Activated naive CD4-positive, alpha-beta T cell treated with anti-CD3 and anti-CD28 coated beads, Interleukin-2, amount 10 ng/mL, durations not matched to agents 7 days and 5 days (primary cell): Measurements from ENCODE around the gene DDAH2.
"Not testable (repeated sequence)": the region's sequence is repeated elsewhere in the genome, so short reads cannot be mapped to it uniquely, and the experiment has no call there.

ENCODE experiments used
- CTCF ChIA-PET: fragments of 350-600 bp; sonication (Branson Sonifier 250); formaldehyde crosslinking; loops from one replicate; lab custom pipeline; 2021; ENCODE audit warnings: antibody characterized with exemption; lab: Charles Lee
- DNase-seq: peaks from one replicate; pipeline ENCODE4 v3.0.0-alpha.2; 2020
- H3K27ac Mint-ChIP-seq: one replicate; pipeline ENCODE4 v1.8.0; 2021; ENCODE audit warnings: mild to moderate bottlenecking, moderate library complexity, mixed read lengths
- H3K27me3 Mint-ChIP-seq: one replicate; pipeline ENCODE4 v1.8.0; 2021; ENCODE audit warnings: mild to moderate bottlenecking, mixed read lengths
- H3K36me3 Mint-ChIP-seq: one replicate; pipeline ENCODE4 v1.8.0; 2021; ENCODE audit warnings: mixed read lengths
- H3K4me1 Mint-ChIP-seq: one replicate; pipeline ENCODE4 v1.8.0; 2021; ENCODE audit warnings: mixed read lengths
- H3K4me3 Mint-ChIP-seq: one replicate; pipeline ENCODE4 v1.8.0; 2021; ENCODE audit warnings: mild to moderate bottlenecking, moderate library complexity, mixed read lengths
- H3K9me3 Mint-ChIP-seq: one replicate; pipeline ENCODE4 v1.8.0; 2021; ENCODE audit warnings: mixed read lengths

The DDAH2 gene

DNA sequence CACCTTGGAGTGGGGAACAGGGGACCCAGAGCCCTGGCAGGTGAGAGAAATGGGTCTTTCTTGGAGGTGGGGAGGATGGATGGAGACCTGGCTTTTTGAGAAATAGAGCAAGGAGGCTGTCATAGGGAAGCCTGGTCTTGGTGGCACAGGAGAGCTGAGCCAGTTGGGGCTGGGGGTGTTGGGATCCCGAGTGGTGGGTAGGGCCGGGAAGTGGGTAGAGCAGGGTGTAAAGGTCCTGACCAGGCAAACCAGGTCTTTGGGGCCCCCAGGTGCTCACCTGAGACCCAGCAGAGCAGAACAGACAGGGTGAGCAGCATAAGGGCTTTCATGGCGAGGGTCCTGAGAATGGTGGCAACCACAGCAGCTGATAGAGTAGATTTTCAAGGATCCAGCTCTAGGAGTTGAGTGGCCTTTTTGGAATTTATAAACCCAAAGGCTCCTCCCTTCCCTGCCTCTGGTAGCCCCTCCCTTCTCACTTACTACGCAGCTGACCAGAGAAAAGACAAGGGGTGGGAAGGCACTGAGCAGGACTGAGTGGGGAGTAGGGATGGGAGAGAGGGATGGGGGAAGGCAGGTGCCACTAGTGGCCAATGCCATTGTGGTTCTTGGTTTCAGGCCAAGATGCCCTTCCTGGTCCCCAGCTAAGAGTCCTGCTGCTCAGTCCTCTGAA, 7.6 kb downstream of the DDAH2 start, which contains the start of gene LY6G6C:
Gene LY6G6C, minus strand, starts transcription at position 396 of the 670 bp plus-strand sequence. Its CDS starts 67 bp downstream, at position 329.
- DNase-seq, result no peak
- H3K27ac Mint-ChIP-seq, result no peak within 1 kb of the TSS
- no peaks in the 10 kb centered on the region for H3K9me3 Mint-ChIP-seq
- peaks cover 30% of the 10 kb centered on the region for H3K27me3 Mint-ChIP-seq
- CTCF ChIA-PET, result interaction anchor here (1.3 kb wide), 1 partner anchor 49 kb away, joined by 3 read pairs; no protein-coding TSS in a partner anchor
- peaks cover 22% of the 10 kb centered on the region for H3K4me1 Mint-ChIP-seq
- H3K36me3 Mint-ChIP-seq, result peaks cover 8% of the 10 kb centered on the region
- H3K4me3 Mint-ChIP-seq, result no peak within 1 kb of the TSS

DNA sequence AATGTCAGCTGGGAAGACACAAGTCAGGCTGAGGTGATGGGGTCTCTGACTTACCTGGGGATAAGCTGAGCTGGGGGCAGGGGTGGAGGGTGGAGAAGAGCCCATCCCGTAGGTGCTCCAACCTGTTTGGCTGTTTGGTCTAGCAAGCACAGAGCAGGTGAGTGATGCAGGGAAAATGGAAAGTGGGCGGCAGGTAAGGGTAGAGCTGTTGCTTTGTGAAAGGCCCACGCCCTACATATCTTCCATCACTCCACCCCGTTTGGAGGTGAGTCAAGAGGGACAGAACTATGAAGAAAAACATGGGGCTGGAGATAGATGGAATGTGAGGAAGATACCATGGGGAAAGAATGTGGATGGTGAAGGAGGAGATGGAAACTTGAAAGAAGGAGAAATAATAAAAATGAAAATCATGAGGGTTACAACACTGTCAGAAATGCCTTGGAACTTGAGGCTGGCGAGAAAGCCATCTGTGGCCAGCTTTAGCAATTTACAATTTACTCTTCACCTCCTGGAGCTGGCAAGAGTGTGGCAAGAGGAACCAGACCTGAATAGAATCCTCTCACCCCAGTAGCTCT, 8.8 kb downstream of the DDAH2 start:
- Mint-ChIP-seq H3K27me3 (peaks cover 30% of the 10 kb centered on the region), H3K9me3 (no peaks in the 10 kb centered on the region), H3K27ac (no peak overlapping the region), H3K4me1 (peaks cover 11% of the 10 kb centered on the region), H3K36me3 (no peaks in the 10 kb centered on the region), H3K4me3 (no peak overlapping the region)
- CTCF ChIA-PET, result no interaction called here
- DNase-seq, result no peak

- H3K27me3 Mint-ChIP-seq, result peaks cover 39% of the 10 kb centered on the region
- CTCF ChIA-PET, result no interaction called here
- DNase-seq, result no peak
- peaks cover 12% of the 10 kb centered on the region for H3K4me1 Mint-ChIP-seq
- H3K4me3 Mint-ChIP-seq, result no peak overlapping the region
- H3K27ac Mint-ChIP-seq, result no peak overlapping the region
- no peaks in the 10 kb centered on the region for H3K36me3 Mint-ChIP-seq
- no peaks in the 10 kb centered on the region for H3K9me3 Mint-ChIP-seq
These were observed 10.1 kb downstream of the DDAH2 start for GRCh38 chr6:31719001-31719400.

GRCh38 chr6:31718265-31718664, 10.8 kb downstream of the DDAH2 start:
- H3K27ac Mint-ChIP-seq, result no peak overlapping the region
- no peaks in the 10 kb centered on the region for H3K36me3 Mint-ChIP-seq
- H3K4me1 Mint-ChIP-seq, result peaks cover 9% of the 10 kb centered on the region
- peaks cover 46% of the 10 kb centered on the region for H3K27me3 Mint-ChIP-seq
- no peak overlapping the region for H3K4me3 Mint-ChIP-seq
- no peaks in the 10 kb centered on the region for H3K9me3 Mint-ChIP-seq
- CTCF ChIA-PET, result no interaction called here
- DNase-seq, result no peak

DNA sequence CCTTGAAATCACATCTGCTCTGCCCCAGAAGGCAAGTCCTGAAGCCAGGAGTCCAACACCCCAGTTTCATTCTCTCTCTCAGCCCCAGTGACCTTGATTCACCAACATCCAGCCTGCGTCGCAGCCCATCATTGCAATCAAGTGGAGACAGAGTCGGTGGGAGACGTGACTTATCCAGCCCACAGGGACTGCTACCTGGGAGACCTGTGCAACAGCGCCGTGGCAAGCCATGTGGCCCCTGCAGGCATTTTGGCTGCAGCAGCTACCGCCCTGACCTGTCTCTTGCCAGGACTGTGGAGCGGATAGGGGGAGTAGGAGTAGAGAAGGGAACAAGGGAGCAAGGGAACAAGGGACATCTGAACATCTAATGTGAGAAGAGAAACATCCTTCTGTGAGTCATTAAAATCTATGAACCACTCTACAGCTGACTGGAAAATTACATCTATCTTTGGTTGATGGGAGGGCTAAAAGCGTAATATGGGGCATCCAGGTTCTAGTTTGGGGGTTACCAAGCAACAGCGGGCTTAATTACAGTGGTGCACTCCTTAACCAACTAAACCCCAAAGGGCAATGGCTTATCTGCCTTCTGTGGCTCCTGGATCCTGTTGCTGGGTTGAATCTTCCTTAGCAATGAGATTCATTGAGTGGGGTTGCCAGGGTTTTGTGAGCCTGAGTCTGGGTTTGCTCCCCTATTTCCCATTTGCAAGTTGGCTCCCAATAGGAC, 11.4 kb downstream of the DDAH2 start:
- H3K27ac Mint-ChIP-seq, result peak overlapping the region; percentile 50
- no peaks in the 10 kb centered on the region for H3K9me3 Mint-ChIP-seq
- peaks cover 7% of the 10 kb centered on the region for H3K4me1 Mint-ChIP-seq
- no peak for DNase-seq
- H3K27me3 Mint-ChIP-seq, result peaks cover 52% of the 10 kb centered on the region
- no peaks in the 10 kb centered on the region for H3K36me3 Mint-ChIP-seq
- H3K4me3 Mint-ChIP-seq, result no peak overlapping the region
- CTCF ChIA-PET, result no interaction called here

DNA sequence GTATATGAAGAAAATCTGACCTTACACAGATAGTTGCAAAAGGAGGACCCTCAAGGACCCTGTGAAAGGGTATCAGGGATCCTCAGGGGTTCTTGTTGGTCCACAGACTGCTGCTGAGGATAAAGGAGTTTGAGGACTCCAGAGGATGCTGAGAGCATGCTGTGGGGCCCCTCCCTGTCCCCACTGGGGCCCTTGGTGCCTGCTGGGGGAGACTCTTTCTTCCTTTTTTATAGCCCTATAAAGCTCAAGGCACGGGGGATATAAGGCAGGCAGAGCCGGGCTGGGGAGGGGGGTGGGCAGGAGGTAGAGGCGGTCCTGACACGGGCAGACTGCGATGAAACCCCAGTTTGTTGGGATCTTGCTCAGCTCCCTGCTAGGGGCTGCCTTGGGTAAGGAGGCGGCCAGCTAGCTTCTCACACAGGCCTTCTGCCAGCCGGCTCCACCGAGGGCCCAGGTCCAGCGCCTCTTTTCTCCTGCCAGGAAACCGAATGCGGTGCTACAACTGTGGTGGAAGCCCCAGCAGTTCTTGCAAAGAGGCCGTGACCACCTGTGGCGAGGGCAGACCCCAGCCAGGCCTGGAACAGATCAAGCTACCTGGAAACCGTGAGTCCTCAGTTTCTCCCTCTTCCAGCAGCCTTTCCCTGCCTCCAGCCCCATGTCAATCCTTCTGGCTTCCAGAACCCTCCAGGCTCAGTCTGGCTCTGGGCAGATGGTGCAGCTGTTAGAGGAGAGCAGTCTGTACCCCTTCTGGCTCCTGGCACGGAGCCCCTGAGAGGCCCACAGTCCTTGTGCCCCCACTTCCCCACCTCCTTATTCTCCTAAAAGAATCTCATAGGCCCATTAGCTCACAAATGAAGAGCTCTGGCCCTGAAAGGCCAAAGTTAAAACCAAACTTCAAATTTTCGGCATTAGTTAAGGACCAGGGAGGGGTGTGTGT, 13.8 kb downstream of the DDAH2 start, which contains the start of gene LY6G6D:
Gene LY6G6D, plus strand, starts transcription at position 327 of the 937 bp plus-strand sequence. Its CDS starts 8 bp downstream, at position 335.
- Mint-ChIP-seq H3K27me3 (peaks cover 56% of the 10 kb centered on the region), H3K9me3 (no peaks in the 10 kb centered on the region), H3K4me3 (no peak within 1 kb of the TSS), H3K36me3 (no peaks in the 10 kb centered on the region), H3K27ac (no peak within 1 kb of the TSS), H3K4me1 (peaks cover 26% of the 10 kb centered on the region)
- DNase-seq, result no peak
- CTCF ChIA-PET, result no interaction called here

GRCh38 chr6:31713991-31714684, 15.0 kb downstream of the DDAH2 start:
- Mint-ChIP-seq H3K27ac (no peak overlapping the region), H3K9me3 (no peaks in the 10 kb centered on the region), H3K27me3 (peaks cover 56% of the 10 kb centered on the region), H3K4me1 (peaks cover 27% of the 10 kb centered on the region), H3K4me3 (no peak overlapping the region), H3K36me3 (no peaks in the 10 kb centered on the region)
- CTCF ChIA-PET, result no interaction called here
- DNase-seq, result no peak

DNA sequence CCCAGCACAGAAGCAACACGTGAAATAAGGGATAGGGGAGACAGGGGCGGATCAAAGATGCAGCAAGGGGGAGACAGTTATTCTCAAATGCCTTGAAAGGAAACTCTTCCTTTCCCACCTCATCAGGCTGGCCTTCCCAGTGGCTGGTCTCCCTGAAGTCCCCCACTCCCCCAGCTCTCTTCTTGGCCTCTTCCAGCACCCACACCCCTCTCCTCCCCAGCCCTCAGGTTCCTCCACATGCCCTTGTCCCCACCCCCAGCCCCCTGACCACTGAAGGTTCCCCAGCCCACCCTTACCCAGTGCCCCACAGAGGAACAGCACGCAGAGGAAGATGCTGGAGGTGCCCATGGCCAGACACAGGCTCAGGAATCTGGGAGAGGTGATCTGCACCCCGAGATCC, 15.6 kb downstream of the DDAH2 start:
- no peak overlapping the region for H3K27ac Mint-ChIP-seq
- no peak overlapping the region for H3K4me3 Mint-ChIP-seq
- no peaks in the 10 kb centered on the region for H3K9me3 Mint-ChIP-seq
- CTCF ChIA-PET, result no interaction called here
- no peaks in the 10 kb centered on the region for H3K36me3 Mint-ChIP-seq
- peaks cover 56% of the 10 kb centered on the region for H3K27me3 Mint-ChIP-seq
- H3K4me1 Mint-ChIP-seq, result peaks cover 27% of the 10 kb centered on the region
- DNase-seq, result no peak

- Mint-ChIP-seq H3K36me3 (no peaks in the 10 kb centered on the region), H3K4me1 (peaks cover 27% of the 10 kb centered on the region), H3K27ac (peak overlapping the region; percentile 75), H3K27me3 (peaks cover 57% of the 10 kb centered on the region), H3K9me3 (no peaks in the 10 kb centered on the region), H3K4me3 (no peak overlapping the region)
- CTCF ChIA-PET, result interaction anchor here (1.4 kb wide), 1 partner anchor 79 kb away, joined by 5 read pairs; no protein-coding TSS in a partner anchor
- DNase-seq, result peak; percentile 45
These were observed 16.8 kb downstream of the DDAH2 start for GRCh38 chr6:31712296-31712695.

GRCh38 chr6:31711233-31711632, 17.9 kb downstream of the DDAH2 start:
- H3K4me1 Mint-ChIP-seq, result peaks cover 27% of the 10 kb centered on the region
- CTCF ChIA-PET, result interaction anchor here (1.4 to 1.8 kb wide), 2 partner anchors 19 to 80 kb away, joined by 4 to 5 read pairs; no protein-coding TSS in a partner anchor
- H3K27ac Mint-ChIP-seq, result peak overlapping the region; percentile 58
- DNase-seq, result no peak
- H3K27me3 Mint-ChIP-seq, result peaks cover 66% of the 10 kb centered on the region
- no peaks in the 10 kb centered on the region for H3K36me3 Mint-ChIP-seq
- no peaks in the 10 kb centered on the region for H3K9me3 Mint-ChIP-seq
- no peak overlapping the region for H3K4me3 Mint-ChIP-seq

DNA sequence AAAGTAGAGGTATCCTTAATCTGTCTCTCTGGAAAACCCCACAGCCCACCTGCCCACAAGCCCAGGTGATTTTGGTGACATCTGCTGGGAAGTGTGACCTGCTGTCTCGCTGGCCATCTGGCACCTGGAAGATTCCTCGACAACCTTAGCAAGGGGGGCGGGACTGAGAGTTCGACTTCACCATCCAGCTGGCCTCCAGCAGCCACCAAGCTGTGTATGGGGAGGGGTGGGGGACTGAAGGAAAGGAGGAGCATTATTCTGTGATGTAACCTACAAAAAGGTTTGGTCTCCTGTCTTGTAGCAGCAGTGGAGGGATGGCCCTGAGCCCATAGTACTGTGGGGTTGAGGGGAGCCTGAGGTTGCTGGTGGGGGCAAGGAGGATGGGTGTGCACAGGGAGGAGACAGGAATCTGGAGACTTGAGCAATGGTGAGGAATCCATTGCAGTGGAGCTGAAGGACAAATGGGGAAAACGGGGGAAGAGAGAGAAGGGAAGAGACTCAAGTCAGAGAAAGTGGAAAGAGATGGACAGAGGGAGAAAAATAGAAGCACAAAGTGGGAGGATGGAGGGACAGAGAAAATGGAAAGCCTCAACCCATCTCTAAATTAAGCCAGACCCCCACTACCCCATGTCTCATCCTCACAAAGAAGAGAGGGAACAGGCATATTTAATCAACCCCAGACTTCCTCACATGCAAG, 18.4 kb downstream of the DDAH2 start:
- peaks cover 27% of the 10 kb centered on the region for H3K4me1 Mint-ChIP-seq
- H3K27me3 Mint-ChIP-seq, result peaks cover 67% of the 10 kb centered on the region
- no peaks in the 10 kb centered on the region for H3K36me3 Mint-ChIP-seq
- CTCF ChIA-PET, result interaction anchor here (1.4 to 1.8 kb wide), 2 partner anchors 19 to 81 kb away, joined by 4 to 5 read pairs; no protein-coding TSS in a partner anchor
- no peaks in the 10 kb centered on the region for H3K9me3 Mint-ChIP-seq
- no peak for DNase-seq
- no peak overlapping the region for H3K4me3 Mint-ChIP-seq
- H3K27ac Mint-ChIP-seq, result no peak overlapping the region

DNA sequence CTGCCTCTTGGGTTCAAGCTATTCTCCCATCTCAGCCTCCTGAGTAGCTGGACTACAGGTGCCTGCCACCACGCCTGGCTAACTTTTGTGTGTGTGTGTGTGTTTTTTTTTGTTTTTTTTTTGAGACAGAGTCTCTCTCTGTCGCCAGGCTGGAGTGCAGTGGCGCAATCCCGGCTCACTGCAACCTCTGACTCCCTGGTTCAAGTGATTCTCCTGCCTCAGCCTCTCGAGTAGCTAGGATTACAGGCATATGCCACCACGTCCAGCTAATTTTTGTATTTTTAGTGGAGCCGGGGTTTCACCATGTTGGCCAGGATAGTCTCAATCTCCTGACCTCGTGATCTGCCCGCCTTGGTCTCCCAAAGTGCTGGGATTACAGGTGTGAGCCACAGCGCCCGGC, 19.9 kb downstream of the DDAH2 start:
- H3K27ac Mint-ChIP-seq, DNase-seq, H3K4me3 Mint-ChIP-seq, H3K9me3 Mint-ChIP-seq, H3K36me3 Mint-ChIP-seq, CTCF ChIA-PET: not testable (repeated sequence)
- H3K4me1 Mint-ChIP-seq, result peaks cover 24% of the 10 kb centered on the region
- peaks cover 59% of the 10 kb centered on the region for H3K27me3 Mint-ChIP-seq

GRCh38 chr6:31708224-31708623, 20.9 kb downstream of the DDAH2 start:
- Mint-ChIP-seq H3K9me3 (no peaks in the 10 kb centered on the region), H3K36me3 (no peaks in the 10 kb centered on the region), H3K27ac (no peak overlapping the region), H3K4me3 (no peak overlapping the region), H3K4me1 (peaks cover 29% of the 10 kb centered on the region), H3K27me3 (peaks cover 50% of the 10 kb centered on the region)
- DNase-seq, result no peak
- CTCF ChIA-PET, result no interaction called here
